HG03095 (cell line): ENCODE measurements around the gene MT1H.
"Not testable (repeated sequence)": the region's sequence is repeated elsewhere in the genome, so short reads cannot be mapped to it uniquely, and the experiment has no call there.

Experiments
- ATAC-seq: cut with Tn5 transposase; IDR thresholded peaks from one replicate; pipeline ENCODE4 v1.9.1; 2021; ENCODE audit warnings: moderate library complexity; ENCODE audit not compliant: unreplicated experiment

MT1H gene

GRCh38 chr16:56717532-56717931 is 47.9 kb downstream of the MT1H start:
- not testable (repeated sequence) for ATAC-seq
